Measurements from ENCODE around the gene SCTR. TPM values are rescaled to one million over a fixed set of nuclear protein-coding genes. Genes with fewer than 3 reads are reported as not detected.

SCTR gene
- polyA plus RNA-seq, 1 experiment: not detected

- TF ChIP-seq, protein P1, sequence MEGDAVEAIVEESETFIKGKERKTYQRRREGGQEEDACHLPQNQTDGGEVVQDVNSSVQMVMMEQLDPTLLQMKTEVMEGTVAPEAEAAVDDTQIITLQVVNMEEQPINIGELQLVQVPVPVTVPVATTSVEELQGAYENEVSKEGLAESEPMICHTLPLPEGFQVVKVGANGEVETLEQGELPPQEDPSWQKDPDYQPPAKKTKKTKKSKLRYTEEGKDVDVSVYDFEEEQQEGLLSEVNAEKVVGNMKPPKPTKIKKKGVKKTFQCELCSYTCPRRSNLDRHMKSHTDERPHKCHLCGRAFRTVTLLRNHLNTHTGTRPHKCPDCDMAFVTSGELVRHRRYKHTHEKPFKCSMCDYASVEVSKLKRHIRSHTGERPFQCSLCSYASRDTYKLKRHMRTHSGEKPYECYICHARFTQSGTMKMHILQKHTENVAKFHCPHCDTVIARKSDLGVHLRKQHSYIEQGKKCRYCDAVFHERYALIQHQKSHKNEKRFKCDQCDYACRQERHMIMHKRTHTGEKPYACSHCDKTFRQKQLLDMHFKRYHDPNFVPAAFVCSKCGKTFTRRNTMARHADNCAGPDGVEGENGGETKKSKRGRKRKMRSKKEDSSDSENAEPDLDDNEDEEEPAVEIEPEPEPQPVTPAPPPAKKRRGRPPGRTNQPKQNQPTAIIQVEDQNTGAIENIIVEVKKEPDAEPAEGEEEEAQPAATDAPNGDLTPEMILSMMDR (IDR thresholded peaks at IDR 0.05; ENCODE audit: insufficient read depth, low read depth, low read length): no peak
- Histone ChIP-seq H3K36me3 (ENCODE audit: control insufficient read depth, insufficient read depth, low read length) (no peaks in the 10 kb centered on the region), H3K27me3 (ENCODE audit: control insufficient read depth, insufficient read depth, low read length) (peaks cover 11% of the 10 kb centered on the region), H3K4me3 (ENCODE audit: low read depth, low read length) (no peak overlapping the region)
- CTCF ChIA-PET: interaction anchor here (0.9 to 1.2 kb wide), 2 partner anchors 11 to 52 kb away, joined by 3 read pairs; no protein-coding TSS in a partner anchor
- DNase-seq (ENCODE audit: low read depth): no peak
- POLR2A ChIA-PET: no interaction called here
Measured at GRCh38 chr2:119424284-119425118, 99.8 kb downstream of the SCTR start.

GRCh38 chr2:119423811-119424210 lies 100.5 kb downstream of the SCTR start:
- Histone ChIP-seq H3K27me3 (ENCODE audit: control insufficient read depth, insufficient read depth, low read length) (peaks cover 10% of the 10 kb centered on the region), H3K36me3 (ENCODE audit: control insufficient read depth, insufficient read depth, low read length) (no peaks in the 10 kb centered on the region), H3K4me3 (ENCODE audit: low read depth, low read length) (no peak overlapping the region)
- DNase-seq (ENCODE audit: low read depth): no peak
- TF ChIP-seq, protein P1 (IDR thresholded peaks at IDR 0.05; ENCODE audit: insufficient read depth, low read depth, low read length): no peak
- POLR2A ChIA-PET: no interaction called here
- CTCF ChIA-PET: interaction anchor here (0.9 to 1.2 kb wide), 2 partner anchors 11 to 53 kb away, joined by 3 read pairs; no protein-coding TSS in a partner anchor

- H3K36me3 ChIP-seq (ENCODE audit: control insufficient read depth, insufficient read depth, low read length): no peaks in the 10 kb centered on the region
- TF ChIP-seq, protein P1 (IDR thresholded peaks at IDR 0.05; ENCODE audit: insufficient read depth, low read depth, low read length): no peak
- ChIA-PET CTCF (no interaction called here), POLR2A (no interaction called here)
- DNase-seq (ENCODE audit: low read depth): no peak
- H3K4me3 ChIP-seq (ENCODE audit: low read depth, low read length): no peak overlapping the region
- peaks cover 10% of the 10 kb centered on the region for H3K27me3 ChIP-seq (ENCODE audit: control insufficient read depth, insufficient read depth, low read length)
Measured at GRCh38 chr2:119423108-119423444, 101.2 kb downstream of the SCTR start.

GRCh38 chr2:119422360-119423107 lies 101.7 kb downstream of the SCTR start:
- Histone ChIP-seq H3K27me3 (ENCODE audit: control insufficient read depth, insufficient read depth, low read length) (peaks cover 10% of the 10 kb centered on the region), H3K36me3 (ENCODE audit: control insufficient read depth, insufficient read depth, low read length) (no peaks in the 10 kb centered on the region), H3K4me3 (ENCODE audit: low read depth, low read length) (no peak overlapping the region)
- ChIA-PET CTCF (no interaction called here), POLR2A (no interaction called here)
- TF ChIP-seq, protein P1 (IDR thresholded peaks at IDR 0.05; ENCODE audit: insufficient read depth, low read depth, low read length): no peak
- DNase-seq (ENCODE audit: low read depth): no peak

GRCh38 chr2:119421741-119422140 lies 102.5 kb downstream of the SCTR start:
- Histone ChIP-seq H3K27me3 (ENCODE audit: control insufficient read depth, insufficient read depth, low read length) (peaks cover 6% of the 10 kb centered on the region), H3K4me3 (ENCODE audit: low read depth, low read length) (no peak overlapping the region), H3K36me3 (ENCODE audit: control insufficient read depth, insufficient read depth, low read length) (no peaks in the 10 kb centered on the region)
- CTCF ChIA-PET: no interaction called here
- POLR2A ChIA-PET: no interaction called here
- DNase-seq (ENCODE audit: low read depth): no peak
- TF ChIP-seq, protein P1 (IDR thresholded peaks at IDR 0.05; ENCODE audit: insufficient read depth, low read depth, low read length): no peak

All from BJ (cell line).